WTC11 (cell line): Measurements from ENCODE around the gene CRYBB1. TPM values are rescaled to one million over a fixed set of nuclear protein-coding genes. Genes with fewer than 3 reads are reported as not detected.

Source experiments
- ATAC-seq: fragments of 200-7000 bp; cut with Tn5 transposase; 2 replicates; pipeline ENCODE4 v1.10.0; 2021; ENCODE audit warnings: mild to moderate bottlenecking, moderate library complexity
- CTCF ChIA-PET: fragments of 300-600 bp; sonication (Branson Sonifier 250); formaldehyde crosslinking; loops from one replicate; lab custom pipeline; 2021; ENCODE audit warnings: antibody characterized with exemption; lab: Charles Lee
- POLR2A ChIA-PET: fragments of 350-600 bp; sonication (Branson Sonifier 250); formaldehyde crosslinking; loops from one replicate; lab custom pipeline; 2021; ENCODE audit warnings: antibody characterized with exemption; lab: Charles Lee
- DNase-seq: peaks from one replicate; pipeline ENCODE4 v3.0.0; 2021; ENCODE audit warnings: low spot score
- H3K27ac Mint-ChIP-seq: 2 replicates; pipeline ENCODE4 v1.8.0; 2021; ENCODE audit warnings: mixed read lengths
- H3K27me3 Mint-ChIP-seq: 2 replicates; pipeline ENCODE4 v1.8.0; 2021; ENCODE audit warnings: low read depth, mild to moderate bottlenecking, moderate library complexity, mixed read lengths
- H3K36me3 Mint-ChIP-seq: 2 replicates; pipeline ENCODE4 v1.8.0; 2021; ENCODE audit warnings: mixed read lengths
- H3K4me1 Mint-ChIP-seq: 2 replicates; pipeline ENCODE4 v1.8.0; 2022; ENCODE audit warnings: mixed read lengths
- H3K4me3 Mint-ChIP-seq: 2 replicates; pipeline ENCODE4 v1.8.0; 2021; ENCODE audit warnings: mild to moderate bottlenecking, moderate library complexity, mixed read lengths
- H3K9me3 Mint-ChIP-seq: 2 replicates; pipeline ENCODE4 v1.8.0; 2021; ENCODE audit warnings: mixed read lengths
- AFF4 ChIP-seq: sonication (generic); formaldehyde crosslinking; IDR thresholded peaks from 2 replicates; pipeline ENCODE4 v1.8.1; 2023; ENCODE audit warnings: mild to moderate bottlenecking, missing genetic modification reagents, borderline replicate concordance
- ARID4B ChIP-seq: sonication (generic); formaldehyde crosslinking; IDR thresholded peaks from 2 replicates; pipeline ENCODE4 v1.8.0; 2023; ENCODE audit warnings: missing genetic modification reagents, mild to moderate bottlenecking, borderline replicate concordance
- ATF1 ChIP-seq: sonication (generic); formaldehyde crosslinking; IDR thresholded peaks from 2 replicates; pipeline ENCODE4 v1.8.1; 2023; ENCODE audit warnings: mild to moderate bottlenecking, moderate library complexity, missing genetic modification reagents
- FOXP4 ChIP-seq: sonication (generic); formaldehyde crosslinking; IDR thresholded peaks from 2 replicates; pipeline ENCODE4 v1.8.0; 2022; ENCODE audit warnings: mild to moderate bottlenecking, missing genetic modification reagents
- HMGXB4 ChIP-seq: sonication (generic); formaldehyde crosslinking; IDR thresholded peaks from 2 replicates; pipeline ENCODE4 v1.8.1; 2023; ENCODE audit warnings: mild to moderate bottlenecking, moderate library complexity, missing genetic modification reagents
- MAX ChIP-seq: sonication (generic); formaldehyde crosslinking; IDR thresholded peaks from 2 replicates; pipeline ENCODE4 v1.8.0; 2022; ENCODE audit warnings: mild to moderate bottlenecking, missing genetic modification reagents
- MYBL2 ChIP-seq: sonication (generic); formaldehyde crosslinking; IDR thresholded peaks from 2 replicates; pipeline ENCODE4 v1.8.1; 2023; ENCODE audit warnings: mild to moderate bottlenecking, moderate library complexity, missing genetic modification reagents
- NFATC4 ChIP-seq: fragments of 250-450 bp; sonication (Bioruptor Pico); IDR thresholded peaks from 2 replicates; pipeline ENCODE4 v1.9.0; 2021; ENCODE audit warnings: mild to moderate bottlenecking
- OVOL2 ChIP-seq: fragments of 250-450 bp; sonication (Bioruptor Pico); IDR thresholded peaks from 2 replicates; pipeline ENCODE4 v1.9.0; 2021; ENCODE audit warnings: mild to moderate bottlenecking, borderline replicate concordance
- PRDM15 ChIP-seq: sonication (generic); formaldehyde crosslinking; IDR thresholded peaks from 2 replicates; pipeline ENCODE4 v1.8.0; 2022; ENCODE audit warnings: missing genetic modification reagents
- SP1 ChIP-seq: sonication (generic); formaldehyde crosslinking; conservative IDR thresholded peaks from 2 replicates; pipeline ENCODE4 v1.8.1; 2022; ENCODE audit warnings: missing genetic modification reagents
- TEAD1 ChIP-seq: sonication (generic); formaldehyde crosslinking; IDR thresholded peaks from 2 replicates; pipeline ENCODE4 v1.8.0; 2022; ENCODE audit warnings: mild to moderate bottlenecking, missing genetic modification reagents
- ZNF263 ChIP-seq: sonication (generic); formaldehyde crosslinking; IDR thresholded peaks from 2 replicates; pipeline ENCODE4 v1.8.1; 2022; ENCODE audit warnings: low read depth, mild to moderate bottlenecking, moderate library complexity, missing genetic modification reagents
- ZNF396 ChIP-seq: fragments of 250-450 bp; sonication (Bioruptor Pico); IDR thresholded peaks from 2 replicates; pipeline ENCODE4 v1.8.0; 2021; ENCODE audit warnings: mild to moderate bottlenecking, moderate library complexity, borderline replicate concordance
- ZNF423 ChIP-seq: fragments of 250-450 bp; sonication (Bioruptor Pico); IDR thresholded peaks from 2 replicates; pipeline ENCODE4 v2.1.2; 2022; ENCODE audit warnings: mild to moderate bottlenecking, moderate library complexity
- ZNF532 ChIP-seq: fragments of 250-450 bp; sonication (Bioruptor Pico); IDR thresholded peaks from 2 replicates; pipeline ENCODE4 v1.9.0; 2021; ENCODE audit warnings: mild to moderate bottlenecking, borderline replicate concordance
- total RNA-seq: library from RNA; stranded (reverse); gene quantifications from 3 replicates; pipeline ENCODE4 v1.2.3, GENCODE V29; 2021

CRYBB1 gene
- total RNA-seq, 1 experiment from 2014 or later, result 4.0 TPM

- TF ChIP-seq ZNF532 (CRISPR knock-in tag) (no peak), ZNF423 (CRISPR knock-in tag) (no peak), ARID4B (CRISPR knock-in tag) (no peak)
Measured at GRCh38 chr22:26604368-26604767, 13.5 kb downstream of the CRYBB1 start (continued).

GRCh38 chr22:26602127-26602526, 15.7 kb downstream of the CRYBB1 start:
- no peaks in the 10 kb centered on the region for H3K36me3 Mint-ChIP-seq
- TF ChIP-seq AFF4 (no peak), MAX (CRISPR knock-in tag) (no peak), MYBL2 (CRISPR knock-in tag) (no peak), NFATC4 (no peak), SP1 (CRISPR knock-in tag) (no peak), ZNF396 (no peak), TEAD1 (CRISPR knock-in tag) (no peak), ZNF423 (CRISPR knock-in tag) (no peak), FOXP4 (CRISPR knock-in tag) (no peak), HMGXB4 (CRISPR knock-in tag) (no peak), PRDM15 (CRISPR knock-in tag) (no peak), ATF1 (CRISPR knock-in tag) (no peak), OVOL2 (no peak), ZNF263 (CRISPR knock-in tag) (no peak)
- H3K4me3 Mint-ChIP-seq, result no peak overlapping the region
- DNase-seq (no peak), ATAC-seq (no peak)
- H3K27ac Mint-ChIP-seq, result no peak overlapping the region
- POLR2A ChIA-PET, result no interaction called here
- peaks cover 8% of the 10 kb centered on the region for H3K27me3 Mint-ChIP-seq
- no peaks in the 10 kb centered on the region for H3K9me3 Mint-ChIP-seq
- H3K4me1 Mint-ChIP-seq, result peaks cover 2% of the 10 kb centered on the region
- CTCF ChIA-PET, result no interaction called here
